Endodermal cell (in vitro differentiated cells): ENCODE measurements around the gene CDH2. TPM values are rescaled to one million over a fixed set of nuclear protein-coding genes. Genes with fewer than 3 reads are reported as not detected.

Source experiments
- DNase-seq: peaks from one replicate; pipeline ENCODE4 v3.0.0-alpha.2; 2017
- H3K27ac ChIP-seq: 2 replicates; pipeline ENCODE4 v1.5.1; 2013; ENCODE audit warnings: mild to moderate bottlenecking, low read depth, low read length, moderate library complexity
- H3K27me3 ChIP-seq: 2 replicates; pipeline ENCODE4 v1.6.1; 2013; ENCODE audit warnings: mild to moderate bottlenecking, low read length, moderate library complexity; ENCODE audit not compliant: insufficient read depth, control insufficient read depth, poor library complexity, severe bottlenecking
- H3K36me3 ChIP-seq: 2 replicates; pipeline ENCODE4 v1.7.0; 2013; ENCODE audit warnings: mild to moderate bottlenecking, low read length, moderate library complexity; ENCODE audit not compliant: control insufficient read depth, insufficient read depth
- H3K4me1 ChIP-seq: one replicate; pipeline ENCODE4 v1.7.0; 2013; ENCODE audit warnings: low read length; ENCODE audit not compliant: control insufficient read depth, insufficient read depth
- H3K4me3 ChIP-seq: 2 replicates; pipeline ENCODE4 v1.5.1; 2013; ENCODE audit warnings: mild to moderate bottlenecking, low read length, moderate library complexity
- H3K9ac ChIP-seq: 2 replicates; pipeline ENCODE4 v1.6.1; 2013; ENCODE audit warnings: mild to moderate bottlenecking, low read length, moderate library complexity; ENCODE audit not compliant: poor library complexity, severe bottlenecking; ENCODE audit errors: extremely low read depth
- H3K9me3 ChIP-seq: 2 replicates; pipeline ENCODE4 v1.6.1; 2013; ENCODE audit warnings: mild to moderate bottlenecking, low read length, moderate library complexity; ENCODE audit not compliant: control insufficient read depth
- H3K27ac Mint-ChIP-seq: 2 replicates; pipeline ENCODE4 v1.8.0; 2020; ENCODE audit warnings: mixed read lengths
- H3K27me3 Mint-ChIP-seq: 2 replicates; pipeline ENCODE4 v1.8.0; 2021; ENCODE audit warnings: mild to moderate bottlenecking, mixed read lengths; ENCODE audit not compliant: insufficient read depth
- H3K36me3 Mint-ChIP-seq: 2 replicates; pipeline ENCODE4 v1.8.0; 2020; ENCODE audit warnings: low read depth, mixed read lengths
- H3K4me1 Mint-ChIP-seq: 2 replicates; pipeline ENCODE4 v1.8.0; 2020; ENCODE audit warnings: mixed read lengths
- H3K4me3 Mint-ChIP-seq: 2 replicates; pipeline ENCODE4 v1.8.0; 2020; ENCODE audit warnings: mild to moderate bottlenecking, moderate library complexity, mixed read lengths
- H3K9me3 Mint-ChIP-seq: 2 replicates; pipeline ENCODE4 v1.8.0; 2020; ENCODE audit warnings: mild to moderate bottlenecking, mixed read lengths
- WGBS, 2 experiments: methylation state at CpG; one replicate each; pipeline versions ENCODE4 v1.1.5 to v1.1.7; 2013; ENCODE audit warnings: missing lambda C conversion rate in 2 of 2, mixed read lengths in 1 of 2; ENCODE audit not compliant: insufficient coverage in 1 of 2, insufficient read length in 1 of 2; 5-methylcytosine and 5-hydroxymethylcytosine counted together
- total RNA-seq, 2 donors: library from RNA; stranded (reverse); fragmentation: NEBNext Ultra II Directional in 1 of 2; extraction: Animal tissue kit (Norgen Biotek cat#: 25700) in 1 of 2; gene quantifications; 2 replicates in 1 of 2; 3 replicates in 1 of 2; pipeline ENCODE4 v1.2.1, GENCODE V29; 2021
- TF ChIP-seq, protein P1 (sequence below): fragments of 200-600 bp; sonication (generic); conservative IDR thresholded peaks from 2 replicates; pipeline ENCODE4 v1.5.0; 2021; ENCODE audit warnings: antibody characterized with exemption, mild to moderate bottlenecking

CDH2 gene
- total RNA-seq, 2 donors from 2014 or later: 486 to 572 TPM

DNA sequence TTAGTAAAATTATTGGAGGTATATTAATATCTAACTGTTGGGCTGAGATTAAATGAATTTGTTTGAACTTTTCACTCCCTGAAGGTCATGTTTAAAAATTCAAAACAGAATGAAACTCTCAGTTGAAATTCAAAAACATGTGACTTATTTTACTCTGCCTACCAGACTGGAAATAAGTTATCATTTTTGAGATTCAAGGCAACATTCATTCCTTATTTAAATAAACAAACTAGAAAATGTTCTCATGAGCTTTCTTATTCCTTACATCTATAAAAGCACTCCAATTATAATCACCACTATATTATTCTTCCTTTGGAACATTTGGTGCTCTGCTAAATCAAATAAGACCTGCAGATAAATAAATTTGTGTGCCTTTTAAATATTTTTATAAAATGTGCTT is 217.8 kb downstream of the CDH2 start:
- no peaks in the 10 kb centered on the region for H3K9me3 ChIP-seq
- H3K27ac ChIP-seq: no peak overlapping the region
- no peak overlapping the region for H3K4me3 ChIP-seq
- TF ChIP-seq, protein P1, sequence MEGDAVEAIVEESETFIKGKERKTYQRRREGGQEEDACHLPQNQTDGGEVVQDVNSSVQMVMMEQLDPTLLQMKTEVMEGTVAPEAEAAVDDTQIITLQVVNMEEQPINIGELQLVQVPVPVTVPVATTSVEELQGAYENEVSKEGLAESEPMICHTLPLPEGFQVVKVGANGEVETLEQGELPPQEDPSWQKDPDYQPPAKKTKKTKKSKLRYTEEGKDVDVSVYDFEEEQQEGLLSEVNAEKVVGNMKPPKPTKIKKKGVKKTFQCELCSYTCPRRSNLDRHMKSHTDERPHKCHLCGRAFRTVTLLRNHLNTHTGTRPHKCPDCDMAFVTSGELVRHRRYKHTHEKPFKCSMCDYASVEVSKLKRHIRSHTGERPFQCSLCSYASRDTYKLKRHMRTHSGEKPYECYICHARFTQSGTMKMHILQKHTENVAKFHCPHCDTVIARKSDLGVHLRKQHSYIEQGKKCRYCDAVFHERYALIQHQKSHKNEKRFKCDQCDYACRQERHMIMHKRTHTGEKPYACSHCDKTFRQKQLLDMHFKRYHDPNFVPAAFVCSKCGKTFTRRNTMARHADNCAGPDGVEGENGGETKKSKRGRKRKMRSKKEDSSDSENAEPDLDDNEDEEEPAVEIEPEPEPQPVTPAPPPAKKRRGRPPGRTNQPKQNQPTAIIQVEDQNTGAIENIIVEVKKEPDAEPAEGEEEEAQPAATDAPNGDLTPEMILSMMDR: no peak
- H3K9ac ChIP-seq: no peak overlapping the region
- no peak overlapping the region for H3K4me3 Mint-ChIP-seq
- no peak overlapping the region for H3K27ac Mint-ChIP-seq
- H3K4me1 ChIP-seq: peaks cover 4% of the 10 kb centered on the region
- peaks cover 95% of the 10 kb centered on the region for H3K36me3 ChIP-seq
- no peaks in the 10 kb centered on the region for H3K9me3 Mint-ChIP-seq
- H3K27me3 Mint-ChIP-seq: no peaks in the 10 kb centered on the region
- no peak for DNase-seq
- H3K36me3 Mint-ChIP-seq: peaks cover 77% of the 10 kb centered on the region
- no peaks in the 10 kb centered on the region for H3K27me3 ChIP-seq
- H3K4me1 Mint-ChIP-seq: peaks cover 9% of the 10 kb centered on the region

DNA sequence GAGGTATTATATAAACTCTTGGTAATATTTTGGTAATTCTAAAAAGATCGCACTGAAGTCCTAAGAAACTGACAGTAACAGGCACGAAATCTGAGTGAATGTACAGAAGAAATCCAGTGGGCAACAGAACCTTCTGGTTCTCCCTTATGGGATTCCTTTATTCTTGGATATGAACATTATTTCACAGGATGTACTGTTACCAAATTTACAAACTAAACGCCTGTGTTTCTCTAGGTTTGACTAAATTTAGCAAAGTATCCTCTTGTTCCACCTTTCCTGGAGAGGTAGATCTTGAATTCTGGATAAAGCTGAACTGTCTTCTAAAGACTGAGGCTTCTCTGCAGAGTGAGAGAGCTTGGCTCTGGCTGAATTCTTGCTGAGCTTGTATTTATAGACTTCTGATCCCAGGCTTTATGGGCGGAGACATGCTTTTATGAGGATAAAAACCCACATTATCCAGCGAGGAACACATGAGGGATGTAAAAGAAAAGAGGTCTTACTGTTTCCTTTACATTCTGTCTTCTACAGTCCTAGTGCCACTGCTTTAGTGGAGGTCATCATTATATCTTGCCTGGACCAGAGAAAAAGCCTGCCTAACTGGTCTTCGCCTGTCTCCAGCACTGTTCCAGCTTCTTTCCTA is 220.8 kb downstream of the CDH2 start:
- Mint-ChIP-seq H3K27me3 (no peaks in the 10 kb centered on the region), H3K27ac (no peak overlapping the region), H3K4me1 (peaks cover 14% of the 10 kb centered on the region), H3K36me3 (peaks cover 70% of the 10 kb centered on the region), H3K9me3 (no peaks in the 10 kb centered on the region), H3K4me3 (no peak overlapping the region)
- Histone ChIP-seq H3K27me3 (no peaks in the 10 kb centered on the region), H3K36me3 (peaks cover 95% of the 10 kb centered on the region), H3K4me3 (no peak overlapping the region), H3K9ac (no peak overlapping the region), H3K27ac (no peak overlapping the region), H3K9me3 (no peaks in the 10 kb centered on the region), H3K4me1 (peaks cover 4% of the 10 kb centered on the region)
- TF ChIP-seq, protein P1: no peak
- no peak for DNase-seq
- WGBS, 2 experiments: 95 to 100% methylated on average over 6 of the region's 6 CpGs

DNA sequence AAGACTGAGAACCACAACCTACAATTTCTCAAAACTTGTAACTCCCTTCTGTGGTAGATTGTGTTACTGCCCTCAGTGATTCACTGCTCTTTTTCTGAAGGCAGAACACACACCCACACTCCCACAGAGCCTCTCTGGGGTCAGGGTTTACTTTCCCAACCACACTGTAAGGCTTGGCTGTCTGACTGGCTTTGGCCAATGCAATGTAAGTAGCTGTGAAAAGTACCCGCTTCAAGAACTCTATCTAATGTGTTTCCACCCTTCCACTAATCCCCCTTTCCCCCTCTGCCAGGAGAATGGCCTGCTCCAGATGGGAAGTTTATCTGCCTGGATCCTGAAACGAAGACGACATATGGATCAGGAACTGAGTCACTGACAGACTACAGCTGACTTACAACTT is 222.7 kb downstream of the CDH2 start:
- peaks cover 64% of the 10 kb centered on the region for H3K36me3 Mint-ChIP-seq
- H3K9me3 Mint-ChIP-seq: no peaks in the 10 kb centered on the region
- TF ChIP-seq, protein P1: no peak
- Histone ChIP-seq H3K9ac (no peak overlapping the region), H3K27me3 (no peaks in the 10 kb centered on the region), H3K4me1 (peaks cover 4% of the 10 kb centered on the region), H3K9me3 (no peaks in the 10 kb centered on the region), H3K27ac (no peak overlapping the region), H3K36me3 (peaks cover 93% of the 10 kb centered on the region), H3K4me3 (no peak overlapping the region)
- no peaks in the 10 kb centered on the region for H3K27me3 Mint-ChIP-seq
- DNase-seq: no peak
- H3K4me1 Mint-ChIP-seq: peaks cover 14% of the 10 kb centered on the region
- WGBS, 2 experiments: 80 to 99% methylated on average over 1 to 3 of the region's 3 CpGs
- H3K4me3 Mint-ChIP-seq: no peak overlapping the region
- H3K27ac Mint-ChIP-seq: no peak overlapping the region
